DOHH2 (cell line): ENCODE measurements around the gene LAMA3.

Experiments used
- H3F3A ChIP-seq: fragments of 200-600 bp; sonication (generic), shearing (Covaris generic); 2 replicates; pipeline ENCODE4 v1.6.0; 2016; ENCODE audit warnings: antibody characterized with exemption, mild to moderate bottlenecking; ENCODE audit not compliant: control insufficient read depth, insufficient read depth
- H3K27ac ChIP-seq: fragments of 200-600 bp; sonication (generic); 2 replicates; pipeline ENCODE4 v1.5.1; 2014; ENCODE audit warnings: low read depth, mild to moderate bottlenecking, low read length, moderate library complexity
- H3K27me3 ChIP-seq: fragments of 200-600 bp; sonication (generic); 2 replicates; pipeline ENCODE4 v1.6.1; 2014; ENCODE audit warnings: mild to moderate bottlenecking, low read length, mixed read lengths; ENCODE audit not compliant: control insufficient read depth
- H3K36me3 ChIP-seq: fragments of 200-600 bp; sonication (generic); 2 replicates; pipeline ENCODE4 v1.6.1; 2014; ENCODE audit warnings: mild to moderate bottlenecking, low read length, moderate library complexity, mixed read lengths; ENCODE audit not compliant: control insufficient read depth
- H3K4me1 ChIP-seq: fragments of 200-600 bp; sonication (generic); 2 replicates; pipeline ENCODE4 v1.6.1; 2014; ENCODE audit warnings: mild to moderate bottlenecking, low read length, mixed read lengths; ENCODE audit not compliant: control insufficient read depth
- H3K4me2 ChIP-seq: fragments of 200-600 bp; sonication (generic); 2 replicates; pipeline ENCODE4 v1.6.0; 2014; ENCODE audit warnings: mild to moderate bottlenecking, low read length, moderate library complexity
- H3K4me3 ChIP-seq: fragments of 200-600 bp; sonication (generic); 2 replicates; pipeline ENCODE4 v1.5.1; 2014; ENCODE audit warnings: mild to moderate bottlenecking, low read length, mixed read lengths
- H3K79me2 ChIP-seq: fragments of 200-600 bp; sonication (generic); 2 replicates; pipeline ENCODE4 v1.6.1; 2014; ENCODE audit warnings: mild to moderate bottlenecking, low read length, mixed read lengths; ENCODE audit not compliant: control insufficient read depth
- H3K9me2 ChIP-seq: fragments of 200-600 bp; sonication (generic); replicated peaks from 2 replicates; pipeline ENCODE4 v1.6.1; 2014; ENCODE audit warnings: mild to moderate bottlenecking, low read length, mixed read lengths; ENCODE audit not compliant: control insufficient read depth
- H3K9me3 ChIP-seq: fragments of 200-600 bp; sonication (generic); 2 replicates; pipeline ENCODE4 v1.6.1; 2014; ENCODE audit warnings: antibody characterized with exemption, low read length, mixed read lengths; ENCODE audit not compliant: control insufficient read depth, insufficient read depth
- H4K20me1 ChIP-seq: fragments of 200-600 bp; sonication (generic); 2 replicates; pipeline ENCODE4 v1.6.0; 2014; ENCODE audit warnings: low read depth, mild to moderate bottlenecking, antibody characterized with exemption, low read length, moderate library complexity; ENCODE audit not compliant: control insufficient read depth, insufficient read depth
- CTCF ChIP-seq: fragments of 200-600 bp; sonication (generic); IDR thresholded peaks from one replicate; pipeline ENCODE4 v1.5.1; 2014; ENCODE audit warnings: antibody characterized with exemption, mild to moderate bottlenecking, low read depth, low read length; ENCODE audit not compliant: poor library complexity, severe bottlenecking
- EZH2phosphoT487 ChIP-seq: fragments of 200-600 bp; sonication (generic); IDR thresholded peaks from 2 replicates; pipeline ENCODE4 v1.6.1; 2017; ENCODE audit warnings: borderline replicate concordance, mild to moderate bottlenecking, antibody characterized with exemption, low read length, moderate library complexity, mixed read lengths

LAMA3 gene

GRCh38 chr18:24002479-24002878, 313.2 kb downstream of the LAMA3 start:
- Histone ChIP-seq H3K36me3 (no peaks in the 10 kb centered on the region), H3F3A (no peaks in the 10 kb centered on the region), H3K27me3 (no peaks in the 10 kb centered on the region), H3K9me2 (no peaks in the 10 kb centered on the region), H3K4me3 (no peak overlapping the region), H3K4me2 (no peak overlapping the region), H3K27ac (no peak overlapping the region), H3K9me3 (no peaks in the 10 kb centered on the region), H3K4me1 (peaks cover 35% of the 10 kb centered on the region), H4K20me1 (no peaks in the 10 kb centered on the region), H3K79me2 (no peaks in the 10 kb centered on the region)
- TF ChIP-seq CTCF (no peak), EZH2phosphoT487 (no peak)

GRCh38 chr18:24003288-24003687, 314.0 kb downstream of the LAMA3 start:
- Histone ChIP-seq H3K27ac (no peak overlapping the region), H3K9me3 (no peaks in the 10 kb centered on the region), H3K4me1 (peaks cover 32% of the 10 kb centered on the region), H3K36me3 (no peaks in the 10 kb centered on the region), H3F3A (no peaks in the 10 kb centered on the region), H3K79me2 (no peaks in the 10 kb centered on the region), H3K9me2 (no peaks in the 10 kb centered on the region), H3K4me3 (no peak overlapping the region), H3K4me2 (no peak overlapping the region), H3K27me3 (no peaks in the 10 kb centered on the region), H4K20me1 (no peaks in the 10 kb centered on the region)
- no peak for TF ChIP-seq EZH2phosphoT487

- Histone ChIP-seq H3K36me3 (no peaks in the 10 kb centered on the region), H3K27me3 (no peaks in the 10 kb centered on the region), H4K20me1 (no peaks in the 10 kb centered on the region), H3K4me2 (peak overlapping the region; percentile 22; the same call in 1 of the 2 replicates), H3K27ac (no peak overlapping the region), H3K4me1 (peaks cover 39% of the 10 kb centered on the region), H3F3A (no peaks in the 10 kb centered on the region), H3K79me2 (no peaks in the 10 kb centered on the region), H3K9me3 (no peaks in the 10 kb centered on the region), H3K4me3 (no peak overlapping the region), H3K9me2 (no peaks in the 10 kb centered on the region)
- no peak for TF ChIP-seq EZH2phosphoT487
- no peak for TF ChIP-seq CTCF
Measured at GRCh38 chr18:24003903-24004640, 314.8 kb downstream of the LAMA3 start.
